Caki2 (cell line): ENCODE results near the gene TGFBRAP1. TPM values are rescaled to one million over a fixed set of nuclear protein-coding genes. Genes with fewer than 3 reads are reported as not detected.

Source experiments
- DNase-seq: peaks from one replicate; pipeline ENCODE4 v3.0.0-alpha.2; 2015; ENCODE audit warnings: low read depth
- in situ Hi-C: cut with HindIII; loops from 2 replicates; pipeline ENCODE4 v1.10.0; 2016; ENCODE audit warnings: low sequenced_read_pairs, low pct_unique_long_range_greater_than_20kb, mixed read lengths
- total RNA-seq: library from RNA; depleted of rRNA; stranded (reverse); fragments of >200 nt; shearing (Covaris generic); gene quantifications from 2 replicates; pipeline ENCODE4 v1.2.3, GENCODE V29; 2014; ENCODE audit warnings: low replicate concordance; rRNA removed

TGFBRAP1 gene
- total RNA-seq, 1 experiment from 2014 or later: 17.5 TPM

GRCh38 chr2:105215586-105216192 is 113.8 kb downstream of the TGFBRAP1 start:
- in situ Hi-C loops: no loop called here
- no peak for DNase-seq

Other genes with a start within 250 kb of the TGFBRAP1 start
- 0.17 and 0.20 TPM in 2 replicates for gene GPR45, start 88.0 kb downstream of the TGFBRAP1 start, total RNA-seq
- gene C2orf49, start 7.8 kb upstream of the TGFBRAP1 start, total RNA-seq: 18.6 and 36.8 TPM in 2 replicates
- gene FHL2, start 69.3 kb upstream of the TGFBRAP1 start, total RNA-seq: 256 and 275 TPM in 2 replicates